ENCODE data around the gene AMIGO3. TPM values are rescaled to one million over a fixed set of nuclear protein-coding genes. Genes with fewer than 3 reads are reported as not detected.

Gene AMIGO3
- total RNA-seq, 1 experiment from 2014 or later = 1.0 TPM

GRCh38 chr3:49723628-49724551, 4.4 kb upstream of the AMIGO3 start, which contains the start of gene GMPPB:
GMPPB (minus strand) TSS chr3:49723951; CDS start chr3:49723726, 225 bp downstream.
- no peaks in the 10 kb centered on the region for H3K27me3 ChIP-seq (ENCODE audit: insufficient read depth, low read depth)
- no peaks in the 10 kb centered on the region for H3K36me3 ChIP-seq (ENCODE audit: low read depth)
- TSS peak; percentile 83 for BruUV-seq (replicated peaks)
- peak within 1 kb of the TSS; percentile 86 for H3K4me3 ChIP-seq
- H2AFZ ChIP-seq = peak within 1 kb of the TSS; percentile 73
- H3K4me2 ChIP-seq = peak within 1 kb of the TSS; percentile 93
- H3K27ac ChIP-seq = peak within 1 kb of the TSS; percentile 78
- peak; percentile 93 to 96 for DNase-seq
- no peaks in the 10 kb centered on the region for H4K20me1 ChIP-seq (ENCODE audit: insufficient read depth)
- no peaks in the 10 kb centered on the region for H3K9me2 ChIP-seq (ENCODE audit: insufficient read depth)
- CTCF ChIA-PET = no interaction called here
- intact Hi-C loops (cut with micrococcal nuclease; ENCODE audit: unreplicated experiment) = loop anchor here (1.0 to 5.0 kb wide), 4 partner anchors 51 to 182 kb away; partner anchors contain the start of genes INKA1 and IP6K1
- no peak for TF ChIP-seq CTCF (conservative IDR thresholded peaks at IDR 0.05)
- TF ChIP-seq EZH2 (IDR thresholded peaks at IDR 0.05; ENCODE audit: low read depth) = no peak
- POLR2A ChIA-PET (ENCODE audit: unreplicated experiment) = interaction anchor here (0.5 to 0.7 kb wide), 3 partner anchors 10 to 206 kb away, joined by 3 to 6 read pairs (median 3); partner anchors contain the start of gene MON1A
- H3K9me3 ChIP-seq (ENCODE audit: insufficient read depth, low read depth) = no peaks in the 10 kb centered on the region
- H3K79me2 ChIP-seq (ENCODE audit: low read depth) = peaks cover 9% of the 10 kb centered on the region
- H3F3A ChIP-seq (ENCODE audit: insufficient read depth, low read depth) = peaks cover 15% of the 10 kb centered on the region; the same call in 1 of the 2 replicates
- H3K4me1 ChIP-seq (replicated peaks; ENCODE audit: insufficient read depth) = peaks cover 13% of the 10 kb centered on the region; the same call in 1 of the 2 replicates

- Histone ChIP-seq H3K9me3 (ENCODE audit: insufficient read depth, low read depth) (no peaks in the 10 kb centered on the region), H3K4me3 (peak overlapping the region; percentile 86), H2AFZ (peak overlapping the region; percentile 73; the same call in 1 of the 2 replicates), H3F3A (ENCODE audit: insufficient read depth, low read depth) (peaks cover 15% of the 10 kb centered on the region; the same call in 1 of the 2 replicates), H3K27me3 (ENCODE audit: insufficient read depth, low read depth) (no peaks in the 10 kb centered on the region), H3K36me3 (ENCODE audit: low read depth) (no peaks in the 10 kb centered on the region), H3K4me2 (peak overlapping the region; percentile 93), H4K20me1 (ENCODE audit: insufficient read depth) (no peaks in the 10 kb centered on the region), H3K79me2 (ENCODE audit: low read depth) (peaks cover 9% of the 10 kb centered on the region), H3K4me1 (replicated peaks; ENCODE audit: insufficient read depth) (peaks cover 13% of the 10 kb centered on the region; the same call in 1 of the 2 replicates), H3K9me2 (ENCODE audit: insufficient read depth) (no peaks in the 10 kb centered on the region), H3K27ac (peak overlapping the region; percentile 78)
- intact Hi-C loops (cut with micrococcal nuclease; ENCODE audit: unreplicated experiment) = loop anchor here (2.0 to 5.0 kb wide), 2 partner anchors 50 to 79 kb away; partner anchors contain the start of gene INKA1
- ChIA-PET POLR2A (ENCODE audit: unreplicated experiment) (interaction anchor here (0.5 to 0.7 kb wide), 6 partner anchors 11 to 394 kb away, joined by 3 to 7 read pairs (median 4); partner anchors contain the start of gene MON1A), CTCF (no interaction called here)
- no TSS peak for BruUV-seq (replicated peaks)
- TF ChIP-seq EZH2 (IDR thresholded peaks at IDR 0.05; ENCODE audit: low read depth) (no peak), CTCF (conservative IDR thresholded peaks at IDR 0.05) (no peak)
- peak; percentile 49 to 55 for DNase-seq
These were observed 3.8 kb upstream of the AMIGO3 start for GRCh38 chr3:49723296-49723627.

DNA sequence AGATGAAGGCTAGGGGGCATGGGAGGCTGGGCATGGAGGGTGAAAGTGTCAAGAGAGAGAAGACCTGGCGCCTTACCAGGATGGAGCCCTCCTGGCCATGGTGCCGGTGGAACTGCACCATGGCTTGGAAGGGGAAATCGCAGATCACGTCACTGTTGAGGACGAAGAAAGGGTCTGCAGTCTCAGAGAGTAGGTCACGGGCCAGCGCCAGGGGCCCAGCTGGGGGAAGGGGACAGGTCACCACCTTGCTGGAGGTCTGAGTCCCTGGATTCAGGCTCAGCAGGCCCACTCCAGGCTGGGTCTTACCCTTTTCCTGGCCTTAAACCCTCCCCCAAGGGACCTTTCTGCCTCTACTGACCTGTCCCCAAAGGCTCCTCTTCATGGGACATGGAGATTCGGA, 3.4 kb upstream of the AMIGO3 start:
- intact Hi-C loops (cut with micrococcal nuclease; ENCODE audit: unreplicated experiment) = loop anchor here (2.0 to 5.0 kb wide), 2 partner anchors 50 to 79 kb away; partner anchors contain the start of gene INKA1
- Histone ChIP-seq H3K27ac (peak overlapping the region; percentile 78; the same call in 1 of the 2 replicates), H3K4me1 (replicated peaks; ENCODE audit: insufficient read depth) (peaks cover 13% of the 10 kb centered on the region; the same call in 1 of the 2 replicates), H3F3A (ENCODE audit: insufficient read depth, low read depth) (peaks cover 15% of the 10 kb centered on the region; the same call in 1 of the 2 replicates), H3K36me3 (ENCODE audit: low read depth) (no peaks in the 10 kb centered on the region), H3K4me3 (peak overlapping the region; percentile 86), H3K9me2 (ENCODE audit: insufficient read depth) (no peaks in the 10 kb centered on the region), H3K9me3 (ENCODE audit: insufficient read depth, low read depth) (no peaks in the 10 kb centered on the region), H3K4me2 (peak overlapping the region; percentile 93), H3K27me3 (ENCODE audit: insufficient read depth, low read depth) (no peaks in the 10 kb centered on the region), H4K20me1 (ENCODE audit: insufficient read depth) (no peaks in the 10 kb centered on the region), H2AFZ (no peak overlapping the region; the same call in 1 of the 2 replicates), H3K79me2 (ENCODE audit: low read depth) (peaks cover 9% of the 10 kb centered on the region)
- TF ChIP-seq CTCF (conservative IDR thresholded peaks at IDR 0.05) (no peak), EZH2 (IDR thresholded peaks at IDR 0.05; ENCODE audit: low read depth) (no peak)
- DNase-seq = no peak
- TSS peak; percentile 37 for BruUV-seq (replicated peaks)
- ChIA-PET CTCF (no interaction called here), POLR2A (ENCODE audit: unreplicated experiment) (interaction anchor here (0.5 to 0.7 kb wide), 6 partner anchors 11 to 712 kb away, joined by 3 to 7 read pairs (median 6); no protein-coding TSS in a partner anchor)
